ENCODE measurements around the gene AVEN. TPM values are rescaled to one million over a fixed set of nuclear protein-coding genes. Genes with fewer than 3 reads are reported as not detected.

Gene AVEN
- total RNA-seq, 1 experiment from 2014 or later = 17.0 TPM

DNA sequence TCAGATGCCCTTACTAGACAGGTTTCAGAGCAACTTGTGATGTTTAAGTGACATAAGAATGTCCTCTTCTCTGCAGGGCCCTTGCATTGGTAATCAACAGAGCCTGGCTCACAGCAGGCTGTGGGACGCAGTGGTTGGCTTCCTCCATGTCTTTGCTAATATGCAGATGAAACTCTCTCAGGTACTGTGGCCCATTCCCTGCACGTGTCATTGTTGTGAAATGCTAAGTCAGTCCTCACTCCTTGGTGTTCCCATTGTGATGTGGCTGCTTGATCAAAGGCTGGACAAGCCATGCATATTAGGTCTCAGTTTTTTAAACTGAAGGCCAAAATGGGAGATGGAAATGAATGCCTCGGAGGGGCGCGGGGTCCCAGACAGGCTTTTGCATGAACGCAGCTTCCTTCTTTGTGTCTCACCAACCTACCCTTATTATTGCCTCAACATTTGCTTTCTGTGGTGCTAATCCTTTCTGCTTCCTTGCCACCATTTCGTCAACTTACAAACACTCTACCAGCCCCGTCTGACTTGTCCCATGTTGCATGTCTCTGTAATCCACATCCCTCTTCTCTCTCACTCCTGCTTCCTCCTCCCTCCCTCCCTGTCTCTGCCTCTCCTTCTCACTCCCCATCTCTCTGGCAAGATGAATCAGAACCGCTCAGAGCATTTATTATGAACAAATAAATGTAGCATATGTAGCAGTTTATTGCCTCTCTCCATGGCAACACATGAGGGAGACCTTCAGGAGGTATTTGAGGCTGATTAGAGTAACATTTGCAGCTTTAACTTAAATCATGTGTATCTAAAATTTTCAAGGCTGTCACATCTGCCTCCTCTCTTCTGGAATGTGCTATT is 203.9 kb downstream of the AVEN start:
- H3K27ac ChIP-seq (ENCODE audit: low read depth, low read length, poor library complexity, severe bottlenecking) = no peak overlapping the region
- H3K4me3 ChIP-seq (ENCODE audit: low read depth, low read length, poor library complexity, severe bottlenecking) = no peak overlapping the region
- intact Hi-C loops (cut with micrococcal nuclease; ENCODE audit: unreplicated experiment) = no loop called here
- BruUV-seq (replicated peaks) = no TSS peak
- CTCF ChIA-PET = no interaction called here
- H3K4me1 ChIP-seq (ENCODE audit: insufficient read depth, low read length, poor library complexity, severe bottlenecking) = no peaks in the 10 kb centered on the region
- H3K9me3 ChIP-seq (ENCODE audit: low read depth, low read length, poor library complexity, severe bottlenecking) = no peaks in the 10 kb centered on the region
- H3K36me3 ChIP-seq (ENCODE audit: insufficient read depth, low read length, poor library complexity, severe bottlenecking) = no peaks in the 10 kb centered on the region
- POLR2A ChIA-PET (ENCODE audit: low non-redundant PET) = no interaction called here
- H3K27me3 ChIP-seq (replicated peaks; ENCODE audit: insufficient read depth, low read depth, low read length, poor library complexity) = peaks cover 7% of the 10 kb centered on the region
- no peak for DNase-seq (ENCODE audit: low spot score)
- no peak for TF ChIP-seq EZH2 (IDR thresholded peaks at IDR 0.05; ENCODE audit: borderline replicate concordance, low read depth, low read length, poor library complexity, severe bottlenecking)
- TF ChIP-seq, protein P1, sequence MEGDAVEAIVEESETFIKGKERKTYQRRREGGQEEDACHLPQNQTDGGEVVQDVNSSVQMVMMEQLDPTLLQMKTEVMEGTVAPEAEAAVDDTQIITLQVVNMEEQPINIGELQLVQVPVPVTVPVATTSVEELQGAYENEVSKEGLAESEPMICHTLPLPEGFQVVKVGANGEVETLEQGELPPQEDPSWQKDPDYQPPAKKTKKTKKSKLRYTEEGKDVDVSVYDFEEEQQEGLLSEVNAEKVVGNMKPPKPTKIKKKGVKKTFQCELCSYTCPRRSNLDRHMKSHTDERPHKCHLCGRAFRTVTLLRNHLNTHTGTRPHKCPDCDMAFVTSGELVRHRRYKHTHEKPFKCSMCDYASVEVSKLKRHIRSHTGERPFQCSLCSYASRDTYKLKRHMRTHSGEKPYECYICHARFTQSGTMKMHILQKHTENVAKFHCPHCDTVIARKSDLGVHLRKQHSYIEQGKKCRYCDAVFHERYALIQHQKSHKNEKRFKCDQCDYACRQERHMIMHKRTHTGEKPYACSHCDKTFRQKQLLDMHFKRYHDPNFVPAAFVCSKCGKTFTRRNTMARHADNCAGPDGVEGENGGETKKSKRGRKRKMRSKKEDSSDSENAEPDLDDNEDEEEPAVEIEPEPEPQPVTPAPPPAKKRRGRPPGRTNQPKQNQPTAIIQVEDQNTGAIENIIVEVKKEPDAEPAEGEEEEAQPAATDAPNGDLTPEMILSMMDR (conservative IDR thresholded peaks at IDR 0.05; ENCODE audit: low read depth, low read length) = no peak

DNA sequence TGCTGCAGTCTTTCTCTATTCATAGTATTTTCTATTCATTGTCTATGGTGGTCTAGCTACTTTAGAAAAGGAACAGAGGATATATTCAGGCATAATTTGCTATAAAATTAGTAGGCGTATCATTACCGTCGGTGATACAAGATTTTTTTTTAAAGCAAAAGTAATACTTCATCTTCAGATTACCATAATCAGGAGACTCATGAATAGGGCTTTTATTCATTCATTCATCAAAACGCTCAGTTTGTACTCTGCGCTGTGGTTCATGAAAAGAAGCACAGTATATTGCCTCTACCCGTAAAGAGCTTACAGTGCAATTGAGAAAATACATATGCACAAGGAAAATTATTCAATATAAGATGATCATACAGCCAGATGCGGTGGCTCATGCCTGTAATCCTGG is 207.4 kb downstream of the AVEN start:
- H3K9me3 ChIP-seq (ENCODE audit: low read depth, low read length, poor library complexity, severe bottlenecking) = no peaks in the 10 kb centered on the region
- H3K4me1 ChIP-seq (ENCODE audit: insufficient read depth, low read length, poor library complexity, severe bottlenecking) = no peaks in the 10 kb centered on the region
- DNase-seq (ENCODE audit: low spot score) = no peak
- H3K27me3 ChIP-seq (replicated peaks; ENCODE audit: insufficient read depth, low read depth, low read length, poor library complexity) = peaks cover 7% of the 10 kb centered on the region
- no peaks in the 10 kb centered on the region for H3K36me3 ChIP-seq (ENCODE audit: insufficient read depth, low read length, poor library complexity, severe bottlenecking)
- no peak overlapping the region for H3K4me3 ChIP-seq (ENCODE audit: low read depth, low read length, poor library complexity, severe bottlenecking)
- intact Hi-C loops (cut with micrococcal nuclease; ENCODE audit: unreplicated experiment) = no loop called here
- ChIA-PET CTCF (no interaction called here), POLR2A (ENCODE audit: low non-redundant PET) (no interaction called here)
- no TSS peak for BruUV-seq (replicated peaks)
- no peak for TF ChIP-seq EZH2 (IDR thresholded peaks at IDR 0.05; ENCODE audit: borderline replicate concordance, low read depth, low read length, poor library complexity, severe bottlenecking)
- TF ChIP-seq, protein P1 (conservative IDR thresholded peaks at IDR 0.05; ENCODE audit: low read depth, low read length) = no peak
- H3K27ac ChIP-seq (ENCODE audit: low read depth, low read length, poor library complexity, severe bottlenecking) = no peak overlapping the region

DNA sequence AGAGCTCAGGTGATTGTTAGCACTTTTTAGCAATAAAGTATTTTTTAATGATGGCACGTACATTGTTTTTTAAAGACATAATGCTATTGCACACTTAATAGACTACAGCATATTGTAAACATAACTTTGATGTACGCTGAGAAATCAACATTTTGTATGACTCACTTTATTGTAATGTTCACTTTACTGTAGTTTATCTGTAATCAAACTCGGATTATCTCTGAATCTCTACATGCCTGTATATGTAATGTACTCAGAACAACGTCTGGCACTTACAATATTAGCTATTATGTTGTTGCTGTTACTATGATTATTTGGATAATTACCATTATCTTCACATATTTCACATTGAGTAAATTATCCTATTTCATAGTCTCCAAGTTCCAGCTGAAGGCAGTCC is 208.7 kb downstream of the AVEN start:
- H3K27me3 ChIP-seq (replicated peaks; ENCODE audit: insufficient read depth, low read depth, low read length, poor library complexity) = peaks cover 7% of the 10 kb centered on the region
- no peaks in the 10 kb centered on the region for H3K9me3 ChIP-seq (ENCODE audit: low read depth, low read length, poor library complexity, severe bottlenecking)
- no peaks in the 10 kb centered on the region for H3K36me3 ChIP-seq (ENCODE audit: insufficient read depth, low read length, poor library complexity, severe bottlenecking)
- no peak overlapping the region for H3K27ac ChIP-seq (ENCODE audit: low read depth, low read length, poor library complexity, severe bottlenecking)
- ChIA-PET POLR2A (ENCODE audit: low non-redundant PET) (no interaction called here), CTCF (no interaction called here)
- no peak for DNase-seq (ENCODE audit: low spot score)
- no peak overlapping the region for H3K4me3 ChIP-seq (ENCODE audit: low read depth, low read length, poor library complexity, severe bottlenecking)
- TF ChIP-seq EZH2 (IDR thresholded peaks at IDR 0.05; ENCODE audit: borderline replicate concordance, low read depth, low read length, poor library complexity, severe bottlenecking) = no peak
- TF ChIP-seq, protein P1 (conservative IDR thresholded peaks at IDR 0.05; ENCODE audit: low read depth, low read length) = no peak
- H3K4me1 ChIP-seq (ENCODE audit: insufficient read depth, low read length, poor library complexity, severe bottlenecking) = no peaks in the 10 kb centered on the region
- intact Hi-C loops (cut with micrococcal nuclease; ENCODE audit: unreplicated experiment) = no loop called here
- BruUV-seq (replicated peaks) = no TSS peak
